Kidney (tissue), 14 donors: ENCODE results near the gene PAK6. TPM values are rescaled to one million over a fixed set of nuclear protein-coding genes. Genes with fewer than 3 reads are reported as not detected.

Experiments
- DNase-seq, 5 donors: peaks; one replicate each; pipeline ENCODE4 v3.0.0-alpha.2; 2013 to 2020
- FAIRE-seq: peaks from 2 replicates; lab custom pipeline; 2012; peaks lifted over from hg19 to GRCh38; lab: Jason Lieb, UNC
- H3K27ac ChIP-seq, 2 donors: one replicate each; pipeline ENCODE4 v1.7.0; 2013; ENCODE audit warnings: low read depth in 2 of 2, low read length in 2 of 2, inconsistent platforms in 1 of 2
- H3K27me3 ChIP-seq: one replicate; pipeline ENCODE4 v1.7.1; 2013; ENCODE audit warnings: low read length, inconsistent platforms; ENCODE audit not compliant: control insufficient read depth, insufficient read depth
- H3K36me3 ChIP-seq, 3 donors: one replicate each; pipeline versions ENCODE4 v1.7.0 to v1.7.1; 2013; ENCODE audit warnings: low read length in 3 of 3, control low read depth in 1 of 3, inconsistent platforms in 1 of 3; ENCODE audit not compliant: insufficient read depth in 3 of 3, control insufficient read depth in 2 of 3
- H3K4me1 ChIP-seq, 3 donors: one replicate each; pipeline versions ENCODE4 v1.7.0 to v1.7.1; 2013; ENCODE audit warnings: low read length in 3 of 3, inconsistent platforms in 1 of 3, low read depth in 1 of 3; ENCODE audit not compliant: control insufficient read depth in 2 of 3, insufficient read depth in 2 of 3
- H3K4me3 ChIP-seq, 3 donors: one replicate each; pipeline versions ENCODE4 v1.7.0 to v1.8.1; 2013; ENCODE audit warnings: low read length in 3 of 3, control low read depth in 1 of 3, inconsistent platforms in 1 of 3
- H3K9ac ChIP-seq, 3 donors: one replicate each; pipeline versions ENCODE4 v1.7.0 to v1.7.1; 2013; ENCODE audit warnings: low read length in 3 of 3, control low read depth in 1 of 3, inconsistent platforms in 1 of 3
- H3K9me3 ChIP-seq, 3 donors: one replicate each; pipeline versions ENCODE4 v1.7.0 to v1.7.1; 2013; ENCODE audit warnings: low read length in 3 of 3, control low read depth in 1 of 3, inconsistent platforms in 1 of 3; ENCODE audit not compliant: control insufficient read depth in 2 of 3, insufficient read depth in 1 of 3
- intact Hi-C: fragments of 100-400 bp; cut with DNase I; formaldehyde crosslinking; loops from one replicate; pipeline ENCODE4 v1.11.1; 2022
- polyA plus RNA-seq: library from polyadenylated mRNA; stranded (reverse); fragments of 350-450 nt; fragmentation: Illumina TruSeq; extraction: RNeasy Lipid Tissue Mini Kit (QIAGEN cat#74804); gene quantifications from one replicate; pipeline ENCODE4 v1.2.3, GENCODE V29; 2014; ENCODE audit warnings: low read depth, low replicate concordance; ENCODE audit not compliant: insufficient read depth
- total RNA-seq: library from RNA; stranded (reverse); fragmentation: NEBNext Ultra II Directional; extraction: Animal tissue kit (Norgen Biotek cat#: 25700); gene quantifications from one replicate; pipeline ENCODE4 v1.2.1, GENCODE V29; 2021
- TF ChIP-seq, protein P1 (sequence below): IDR thresholded peaks from 3 replicates; pipeline ENCODE4 v1.5.1; 2012; ENCODE audit warnings: mild to moderate bottlenecking, moderate library complexity, borderline replicate concordance; ENCODE audit not compliant: insufficient read depth; ENCODE audit errors: extremely low read depth
- donor health status: control.
- donor health status: control.
- donor health status: control.
- donor health status: control.
- donor health status: control.
- donor health status: DM: yes; HTN: yes; CAD: no.
- donor health status: Normal renal cell carcinoma (clear cell type).

The PAK6 gene
- total and polyA plus RNA-seq, 2 donors from 2014 or later: 8.1 to 11.9 TPM

DNA sequence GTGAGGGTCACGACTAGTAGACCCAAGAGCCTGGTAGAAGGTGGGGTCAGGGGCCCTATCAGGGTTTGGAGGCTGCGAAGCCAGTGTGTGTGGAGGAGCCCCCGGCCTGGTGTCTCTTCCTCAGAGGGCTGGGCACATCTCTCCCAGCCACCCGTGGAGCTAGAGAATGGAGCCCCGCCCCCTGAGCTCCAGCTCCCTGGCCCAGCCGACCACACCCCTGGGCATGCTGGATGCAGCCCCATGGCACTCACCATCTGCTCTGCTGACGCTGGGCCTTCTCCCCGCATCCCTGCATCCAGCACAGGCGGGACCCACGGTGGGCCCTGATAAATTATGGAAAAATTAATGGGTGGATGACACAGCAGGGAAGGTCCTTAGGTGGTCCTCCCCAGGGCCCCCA, 26.5 kb downstream of the PAK6 start:
- no peak for FAIRE-seq
- Histone ChIP-seq H3K4me1 (no peaks in the 10 kb centered on the region), H3K27ac (no peak overlapping the region)

DNA sequence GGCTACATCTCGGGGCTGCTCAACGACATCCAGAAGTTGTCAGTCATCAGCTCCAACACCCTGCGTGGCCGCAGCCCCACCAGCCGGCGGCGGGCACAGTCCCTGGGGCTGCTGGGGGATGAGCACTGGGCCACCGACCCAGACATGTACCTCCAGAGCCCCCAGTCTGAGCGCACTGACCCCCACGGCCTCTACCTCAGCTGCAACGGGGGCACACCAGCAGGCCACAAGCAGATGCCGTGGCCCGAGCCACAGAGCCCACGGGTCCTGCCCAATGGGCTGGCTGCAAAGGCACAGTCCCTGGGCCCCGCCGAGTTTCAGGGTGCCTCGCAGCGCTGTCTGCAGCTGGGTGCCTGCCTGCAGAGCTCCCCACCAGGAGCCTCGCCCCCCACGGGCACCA, 27.0 kb downstream of the PAK6 start:
- DNase-seq (peak in 1 of 5 donors; percentile 54), FAIRE-seq (no peak)
- TF ChIP-seq, protein P1, sequence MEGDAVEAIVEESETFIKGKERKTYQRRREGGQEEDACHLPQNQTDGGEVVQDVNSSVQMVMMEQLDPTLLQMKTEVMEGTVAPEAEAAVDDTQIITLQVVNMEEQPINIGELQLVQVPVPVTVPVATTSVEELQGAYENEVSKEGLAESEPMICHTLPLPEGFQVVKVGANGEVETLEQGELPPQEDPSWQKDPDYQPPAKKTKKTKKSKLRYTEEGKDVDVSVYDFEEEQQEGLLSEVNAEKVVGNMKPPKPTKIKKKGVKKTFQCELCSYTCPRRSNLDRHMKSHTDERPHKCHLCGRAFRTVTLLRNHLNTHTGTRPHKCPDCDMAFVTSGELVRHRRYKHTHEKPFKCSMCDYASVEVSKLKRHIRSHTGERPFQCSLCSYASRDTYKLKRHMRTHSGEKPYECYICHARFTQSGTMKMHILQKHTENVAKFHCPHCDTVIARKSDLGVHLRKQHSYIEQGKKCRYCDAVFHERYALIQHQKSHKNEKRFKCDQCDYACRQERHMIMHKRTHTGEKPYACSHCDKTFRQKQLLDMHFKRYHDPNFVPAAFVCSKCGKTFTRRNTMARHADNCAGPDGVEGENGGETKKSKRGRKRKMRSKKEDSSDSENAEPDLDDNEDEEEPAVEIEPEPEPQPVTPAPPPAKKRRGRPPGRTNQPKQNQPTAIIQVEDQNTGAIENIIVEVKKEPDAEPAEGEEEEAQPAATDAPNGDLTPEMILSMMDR: no peak
- no peaks in the 10 kb centered on the region for H3K4me1 ChIP-seq
- intact Hi-C loops: no loop called here
- no peaks in the 10 kb centered on the region for H3K27me3 ChIP-seq
- no peak overlapping the region for H3K9ac ChIP-seq
- no peaks in the 10 kb centered on the region for H3K36me3 ChIP-seq
- H3K4me3 ChIP-seq: no peak overlapping the region
- H3K9me3 ChIP-seq: no peaks in the 10 kb centered on the region
- H3K27ac ChIP-seq: no peak overlapping the region

More for the DNA sequence above, 26.5 kb downstream of the PAK6 start:
- Histone ChIP-seq H3K36me3 (no peaks in the 10 kb centered on the region), H3K9ac (no peak overlapping the region), H3K27me3 (no peaks in the 10 kb centered on the region), H3K9me3 (no peaks in the 10 kb centered on the region), H3K4me3 (no peak overlapping the region)
- TF ChIP-seq, protein P1: no peak
- intact Hi-C loops: no loop called here
- DNase-seq: peak in 1 of 5 donors; percentile 66

DNA sequence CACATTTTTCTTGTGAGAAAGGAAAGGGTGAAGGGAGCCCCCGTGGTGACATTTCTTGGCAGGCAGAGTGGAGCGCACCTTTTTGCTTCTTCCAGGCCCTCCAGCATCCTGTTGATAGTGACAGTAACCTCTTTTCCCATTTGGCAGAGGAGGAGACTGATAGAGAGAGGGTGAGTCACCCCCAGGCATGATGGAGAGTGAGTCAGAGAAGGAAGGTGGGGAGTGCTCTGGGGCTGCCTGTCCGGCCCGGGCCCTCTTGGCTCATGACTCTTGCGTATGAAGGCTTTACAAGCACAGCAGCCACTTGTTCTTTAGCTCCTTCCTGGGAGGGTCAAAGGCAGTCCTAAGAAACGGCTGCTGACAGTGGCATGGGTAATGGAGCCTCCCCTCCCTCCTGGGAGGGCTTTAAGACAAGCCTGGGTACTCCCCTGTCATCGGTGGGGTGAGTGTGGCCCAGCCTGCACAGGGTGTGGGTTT, 28.0 kb downstream of the PAK6 start:
- H3K9me3 ChIP-seq: no peaks in the 10 kb centered on the region
- no peaks in the 10 kb centered on the region for H3K4me1 ChIP-seq
- no peak overlapping the region for H3K4me3 ChIP-seq
- DNase-seq: peak in 1 of 5 donors; percentile 67
- no peak for FAIRE-seq
- no peaks in the 10 kb centered on the region for H3K27me3 ChIP-seq
- no peak overlapping the region for H3K27ac ChIP-seq
- no peak overlapping the region for H3K9ac ChIP-seq
- TF ChIP-seq, protein P1: no peak
- H3K36me3 ChIP-seq: no peaks in the 10 kb centered on the region
- intact Hi-C loops: no loop called here

DNA sequence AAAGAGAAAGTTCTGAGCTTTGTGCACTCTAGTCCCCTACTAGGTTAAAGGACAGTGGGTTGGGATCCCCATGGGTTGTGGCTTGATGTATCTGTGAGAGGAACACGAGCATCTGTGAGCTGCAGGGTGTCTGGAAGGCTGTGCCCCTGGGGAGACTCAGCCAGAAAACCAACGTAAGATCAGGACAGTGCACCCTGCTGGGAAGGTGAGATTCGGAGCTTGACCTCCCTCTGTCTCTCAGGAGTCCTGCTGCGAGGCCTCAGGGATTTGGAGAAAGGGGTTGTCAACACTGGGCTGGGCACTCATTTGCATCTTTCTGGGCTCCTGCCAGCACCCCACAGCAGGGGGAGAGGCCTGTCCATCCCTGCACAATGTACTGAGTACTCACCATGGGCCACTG, 28.8 kb downstream of the PAK6 start:
- DNase-seq (no peak), FAIRE-seq (no peak)
- no peaks in the 10 kb centered on the region for H3K36me3 ChIP-seq
- no peaks in the 10 kb centered on the region for H3K4me1 ChIP-seq
- intact Hi-C loops: no loop called here
- TF ChIP-seq, protein P1: no peak
- H3K9ac ChIP-seq: no peak overlapping the region
- no peaks in the 10 kb centered on the region for H3K27me3 ChIP-seq
- no peak overlapping the region for H3K27ac ChIP-seq
- no peak overlapping the region for H3K4me3 ChIP-seq
- H3K9me3 ChIP-seq: no peaks in the 10 kb centered on the region
